HG02938 (cell line): ENCODE data around the gene FHOD3.

Source experiments
- ATAC-seq: cut with Tn5 transposase; IDR thresholded peaks from one replicate; pipeline ENCODE4 v1.9.1; 2021; ENCODE audit warnings: mild to moderate bottlenecking, moderate library complexity; ENCODE audit not compliant: unreplicated experiment

The FHOD3 gene

GRCh38 chr18:36321658-36322407 lies 24.3 kb downstream of the FHOD3 start:
- no peak for ATAC-seq

- ATAC-seq, result no peak
These were observed 24.9 kb downstream of the FHOD3 start for GRCh38 chr18:36322408-36322728.

DNA sequence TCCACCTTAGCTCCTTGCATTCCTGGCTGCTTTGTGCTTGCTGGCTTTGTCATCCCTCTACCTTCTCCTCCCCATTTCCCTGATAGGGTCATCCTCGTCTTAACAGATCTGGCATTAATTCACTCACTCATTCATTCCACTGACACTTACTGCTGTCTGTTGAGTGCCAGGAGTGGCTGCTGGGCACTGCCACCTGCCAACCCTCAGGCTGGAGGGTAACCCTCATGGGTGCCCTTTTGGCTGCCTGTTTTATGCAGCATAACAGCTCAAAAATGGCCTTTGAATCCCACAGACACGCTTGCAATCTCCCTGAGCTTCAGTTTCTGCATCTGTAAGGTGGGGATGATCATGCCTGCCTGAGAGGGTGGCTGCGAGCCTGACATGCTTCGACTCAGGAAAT lies 25.2 kb downstream of the FHOD3 start:
- no peak for ATAC-seq

DNA sequence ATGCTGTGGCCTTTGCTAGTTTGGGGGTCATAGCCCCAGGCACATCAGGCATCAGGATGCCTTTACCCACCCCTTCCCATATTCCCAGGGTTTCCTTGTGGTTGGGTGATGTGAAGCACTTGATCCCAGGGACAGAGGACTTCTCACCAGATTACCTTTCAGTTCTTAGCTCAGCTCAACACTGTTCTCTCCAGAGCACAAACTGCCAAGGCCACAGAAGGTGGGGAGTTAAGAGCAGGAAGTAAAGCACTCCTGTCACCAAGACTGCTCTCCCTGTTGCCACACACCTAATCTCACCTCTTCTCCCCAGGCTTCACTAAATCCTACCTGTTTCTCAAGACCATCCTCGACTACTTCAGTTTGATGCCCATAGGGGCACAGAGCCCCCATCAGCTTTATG lies 25.9 kb downstream of the FHOD3 start:
- no peak for ATAC-seq

DNA sequence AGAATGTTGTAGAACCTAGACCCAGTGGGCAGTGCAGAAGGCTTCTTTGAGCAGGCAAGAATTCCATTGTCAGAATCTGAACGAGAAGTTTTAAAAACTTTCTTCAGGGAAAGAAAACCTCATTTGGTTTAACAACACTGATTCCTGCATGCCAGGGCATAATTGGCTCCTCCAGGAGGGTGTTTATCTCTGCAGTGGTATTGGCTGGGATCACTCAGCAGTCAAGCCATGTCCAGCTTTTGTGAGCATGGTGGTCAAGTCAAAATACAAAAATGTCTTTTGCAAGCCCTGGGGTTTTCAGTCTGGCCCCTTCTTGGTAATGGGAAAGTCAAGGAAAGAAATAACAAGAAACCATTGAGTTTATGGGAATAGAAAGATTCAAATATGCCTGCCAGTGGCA lies 28.3 kb downstream of the FHOD3 start:
- no peak for ATAC-seq

GRCh38 chr18:36326771-36327170 lies 29.3 kb downstream of the FHOD3 start:
- ATAC-seq, result no peak

DNA sequence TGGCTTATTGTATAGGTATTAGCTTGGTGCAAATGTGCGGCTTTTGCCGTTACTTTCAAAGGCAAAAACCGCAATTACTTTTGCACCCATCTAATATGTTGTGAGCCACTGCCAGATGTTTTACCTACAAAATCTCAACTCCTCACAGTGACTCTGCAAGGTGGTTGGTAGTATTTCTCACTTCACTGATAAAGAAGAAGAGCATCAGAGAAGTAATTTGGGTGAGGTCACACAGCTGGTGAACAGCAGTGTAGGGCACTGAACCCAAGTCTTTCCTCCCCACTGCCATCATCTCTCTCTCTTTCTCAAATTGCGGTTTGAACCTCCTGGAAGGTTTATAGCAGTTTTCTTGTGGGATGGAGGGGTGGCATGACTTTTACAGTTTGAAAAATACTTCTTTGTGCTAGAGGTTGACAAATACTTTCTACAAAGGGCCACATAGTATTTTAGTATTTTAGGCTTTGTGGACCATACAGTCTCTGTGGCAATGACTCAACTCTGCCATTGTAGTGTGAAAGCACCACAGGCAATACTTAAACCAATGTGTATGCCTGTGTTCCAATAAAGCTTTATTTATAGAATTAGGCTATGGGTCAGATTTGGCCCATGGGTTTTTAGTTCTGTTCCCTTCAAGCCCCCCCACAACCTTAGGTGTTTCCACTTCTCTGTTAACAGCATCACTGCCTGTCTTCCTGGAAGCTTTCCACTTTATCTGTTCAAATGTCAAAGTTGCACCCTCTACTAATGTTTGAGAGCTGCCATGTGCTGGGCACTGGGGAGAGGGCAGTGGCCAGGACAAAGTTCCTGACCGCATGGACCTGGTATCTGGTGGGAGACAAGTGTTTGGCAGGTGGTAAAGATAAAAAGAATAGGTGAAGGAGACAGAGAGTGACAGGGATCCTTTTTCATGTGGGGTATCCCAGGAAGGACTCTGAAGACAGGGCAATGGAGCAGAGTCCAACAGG lies 30.1 kb downstream of the FHOD3 start:
- ATAC-seq, result no peak

DNA sequence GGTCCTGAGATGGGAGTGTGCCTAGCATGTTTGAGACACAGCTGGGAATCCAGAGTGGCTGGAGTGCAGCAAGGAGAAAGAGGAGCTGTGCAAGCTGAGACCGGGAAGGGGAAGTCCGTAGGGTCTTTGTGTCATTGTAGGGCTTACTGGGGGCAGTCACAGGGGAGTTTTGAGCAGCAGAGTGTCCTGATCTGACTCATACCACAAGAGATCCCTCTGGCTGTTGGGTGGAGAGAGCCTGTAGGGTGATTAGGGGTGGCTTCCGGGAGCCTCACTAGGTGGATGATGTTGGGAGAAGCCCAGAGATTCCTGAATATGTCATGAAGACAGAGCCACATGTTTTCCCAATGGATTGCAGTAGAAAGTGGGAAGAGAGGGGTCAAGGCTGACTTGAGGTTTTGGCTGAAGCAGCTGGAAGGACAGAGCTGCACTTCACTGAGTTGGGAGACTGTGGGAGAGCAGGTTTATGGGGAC lies 30.9 kb downstream of the FHOD3 start:
- no peak for ATAC-seq

- no peak for ATAC-seq
These were observed 31.4 kb downstream of the FHOD3 start for GRCh38 chr18:36328916-36329315.

- no peak for ATAC-seq
These were observed 32.3 kb downstream of the FHOD3 start for GRCh38 chr18:36329684-36330434.

GRCh38 chr18:36330435-36331052 lies 33.0 kb downstream of the FHOD3 start:
- no peak for ATAC-seq

DNA sequence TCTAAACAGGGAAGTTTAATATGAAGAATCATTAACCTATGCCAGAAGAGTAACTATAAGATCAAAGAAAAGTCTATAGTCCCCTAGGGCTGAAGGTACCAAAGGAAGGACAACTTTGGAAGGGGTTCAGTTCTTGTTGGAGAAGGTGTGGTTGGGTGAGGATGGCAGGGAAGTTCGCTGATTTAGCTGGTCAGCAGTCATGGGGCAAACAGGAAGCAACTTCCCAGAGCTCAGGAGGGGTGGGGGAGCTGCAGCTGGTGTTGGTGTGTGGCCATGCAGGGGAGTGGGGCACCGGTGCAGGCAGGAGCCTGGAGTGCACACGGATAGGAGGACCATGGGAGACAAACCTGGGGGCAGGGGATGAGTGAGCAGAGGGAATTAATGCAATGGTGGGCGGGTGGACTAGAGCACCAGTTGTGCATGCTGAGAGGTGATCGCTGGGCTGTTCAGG lies 34.0 kb downstream of the FHOD3 start:
- ATAC-seq, result no peak

DNA sequence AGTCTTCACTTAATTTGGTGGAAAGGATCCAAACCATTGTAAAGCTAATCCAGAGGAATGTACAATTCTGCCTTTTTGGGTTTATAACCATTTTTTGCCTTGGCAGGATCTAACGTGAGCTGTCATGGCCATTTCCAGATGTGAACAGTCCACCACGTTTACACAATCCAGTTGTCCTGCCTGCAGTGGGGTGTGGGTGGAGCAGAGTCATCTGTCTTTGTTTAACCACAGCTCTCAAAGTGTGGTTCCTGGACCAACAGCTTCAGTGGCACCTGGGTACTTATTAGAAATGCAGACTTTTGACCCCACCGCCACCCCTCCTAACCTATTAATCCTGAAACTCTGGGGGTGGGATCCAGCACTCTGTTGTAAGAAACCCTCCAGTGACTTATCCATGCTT lies 35.9 kb downstream of the FHOD3 start:
- no peak for ATAC-seq

DNA sequence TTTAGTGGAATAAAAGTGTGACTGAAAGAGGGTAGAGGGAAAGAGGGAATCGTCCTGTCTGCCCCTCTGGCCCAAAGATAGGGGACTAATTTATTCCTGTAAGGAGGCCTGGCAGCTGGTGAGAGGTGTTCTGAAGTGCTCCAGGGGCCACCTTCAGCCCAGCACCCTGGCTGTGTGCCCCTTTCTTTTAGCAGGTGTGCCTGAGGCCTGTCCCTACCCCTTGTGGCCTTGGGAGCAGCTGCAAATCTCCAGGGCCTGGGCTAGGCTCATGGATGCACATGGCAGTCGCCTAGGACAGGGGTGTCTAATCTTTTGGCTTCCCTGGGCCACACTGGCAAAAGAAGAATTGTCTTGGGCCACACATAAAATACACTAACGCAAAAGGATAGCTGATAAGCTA lies 37.3 kb downstream of the FHOD3 start:
- no peak for ATAC-seq

GRCh38 chr18:36335476-36336279 lies 38.2 kb downstream of the FHOD3 start:
- ATAC-seq, result no peak

GRCh38 chr18:36337679-36338402 lies 40.3 kb downstream of the FHOD3 start:
- ATAC-seq, result peak; percentile 67

- no peak for ATAC-seq
These were observed 41.0 kb downstream of the FHOD3 start for GRCh38 chr18:36338403-36338933.

DNA sequence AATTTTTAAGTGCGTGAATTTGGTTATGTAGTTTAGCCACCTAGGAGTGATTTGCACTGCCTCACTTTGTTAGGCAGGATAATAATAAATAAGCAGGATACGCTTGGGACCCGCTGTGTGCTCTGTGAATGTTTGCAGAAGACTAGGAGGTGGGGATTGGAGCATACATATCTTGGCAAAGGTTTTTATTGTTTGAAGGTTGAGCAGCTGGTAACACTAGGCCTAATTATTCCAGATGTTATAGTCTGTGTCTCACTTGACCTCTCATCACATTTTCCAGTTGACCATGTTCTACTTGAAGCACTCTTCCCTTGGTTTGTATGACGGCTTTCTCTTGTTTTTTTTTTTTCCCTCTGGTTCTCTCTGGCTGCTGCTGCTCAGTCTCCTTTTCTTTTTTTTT lies 42.7 kb downstream of the FHOD3 start:
- no peak for ATAC-seq

DNA sequence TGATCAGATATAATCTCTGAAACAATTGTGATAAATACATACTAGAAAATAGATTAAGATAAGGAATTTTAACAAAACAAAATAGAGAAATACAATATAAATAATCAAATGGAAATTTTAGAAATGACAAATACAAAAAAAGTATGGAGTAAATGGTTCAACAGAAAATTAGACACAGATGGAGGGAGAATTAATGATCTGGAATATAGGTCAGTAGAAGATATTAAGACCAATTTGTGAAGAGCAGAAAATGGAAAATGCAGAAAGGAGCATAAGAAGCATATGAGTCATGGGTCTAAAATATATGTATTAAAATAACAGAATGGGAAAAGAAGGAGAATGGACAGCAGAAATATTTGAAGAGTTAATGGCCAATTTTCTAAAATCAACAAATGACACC lies 44.4 kb downstream of the FHOD3 start:
- ATAC-seq, result no peak
